Vagina (tissue), 2 donors: Measurements from ENCODE around the gene CLHC1.

ENCODE experiments used
- POLR2AphosphoS5 ChIP-seq, 2 donors: sonication (generic); formaldehyde crosslinking; IDR thresholded peaks; one replicate each; pipeline ENCODE4 v1.9.0; 2017; ENCODE audit warnings: antibody characterized with exemption in 2 of 2, mild to moderate bottlenecking in 2 of 2, low read depth in 1 of 2; ENCODE audit not compliant: insufficient read depth in 1 of 2
- TF ChIP-seq, protein P1 (sequence below), 3 experiments: fragments of 450-650 bp in 2 of 3; fragments of 200-600 bp in 1 of 3; sonication (generic) in 1 of 3; IDR thresholded peaks; one replicate each; pipeline ENCODE4 v1.5.1; 2017 to 2019; ENCODE audit warnings: antibody characterized with exemption in 3 of 3, mild to moderate bottlenecking in 2 of 3, moderate library complexity in 2 of 3

DNA sequence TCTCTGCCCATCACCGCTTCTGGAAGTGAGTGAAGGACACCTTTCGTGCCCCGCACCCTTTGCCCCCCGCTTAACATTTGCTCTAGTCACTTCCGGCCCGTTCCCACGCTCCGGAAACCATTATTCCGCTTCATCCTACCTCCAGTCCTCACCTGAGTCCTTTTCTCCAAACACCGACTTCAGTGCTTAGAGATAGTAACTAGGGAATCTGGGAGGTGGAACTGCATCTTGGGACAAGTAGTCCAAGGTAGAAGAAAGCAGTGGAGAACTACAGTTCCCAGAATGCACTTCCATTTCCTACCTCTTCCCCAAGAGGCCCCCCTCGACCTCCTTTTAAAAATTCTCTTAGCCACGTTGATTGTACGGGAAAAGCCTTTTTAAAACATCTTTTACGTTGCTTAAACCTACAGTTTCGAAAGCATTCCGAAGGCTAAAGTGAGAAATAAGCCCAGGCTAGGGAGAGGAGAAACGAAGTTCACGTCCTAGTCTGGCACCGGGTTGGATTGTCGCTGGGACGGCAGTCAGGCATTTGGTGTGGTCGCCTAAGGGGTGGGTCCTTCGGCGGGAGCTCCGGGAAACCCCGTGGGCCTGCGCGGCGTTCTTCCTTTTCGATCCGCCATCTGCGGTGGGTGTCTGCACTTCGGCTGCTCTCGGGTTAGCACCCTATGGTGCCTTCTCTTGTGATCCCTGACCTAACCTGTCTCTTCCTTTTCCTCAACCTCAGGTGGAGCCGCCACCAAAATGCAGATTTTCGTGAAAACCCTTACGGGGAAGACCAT, at the start of gene CLHC1, which contains the start of gene RPS27A:
- TF ChIP-seq POLR2AphosphoS5 (IDR thresholded peaks at IDR 0.05; ENCODE audit: insufficient read depth in 1 of 2, low read depth in 1 of 2): peak; percentile 95 to 96
- TF ChIP-seq, protein P1, sequence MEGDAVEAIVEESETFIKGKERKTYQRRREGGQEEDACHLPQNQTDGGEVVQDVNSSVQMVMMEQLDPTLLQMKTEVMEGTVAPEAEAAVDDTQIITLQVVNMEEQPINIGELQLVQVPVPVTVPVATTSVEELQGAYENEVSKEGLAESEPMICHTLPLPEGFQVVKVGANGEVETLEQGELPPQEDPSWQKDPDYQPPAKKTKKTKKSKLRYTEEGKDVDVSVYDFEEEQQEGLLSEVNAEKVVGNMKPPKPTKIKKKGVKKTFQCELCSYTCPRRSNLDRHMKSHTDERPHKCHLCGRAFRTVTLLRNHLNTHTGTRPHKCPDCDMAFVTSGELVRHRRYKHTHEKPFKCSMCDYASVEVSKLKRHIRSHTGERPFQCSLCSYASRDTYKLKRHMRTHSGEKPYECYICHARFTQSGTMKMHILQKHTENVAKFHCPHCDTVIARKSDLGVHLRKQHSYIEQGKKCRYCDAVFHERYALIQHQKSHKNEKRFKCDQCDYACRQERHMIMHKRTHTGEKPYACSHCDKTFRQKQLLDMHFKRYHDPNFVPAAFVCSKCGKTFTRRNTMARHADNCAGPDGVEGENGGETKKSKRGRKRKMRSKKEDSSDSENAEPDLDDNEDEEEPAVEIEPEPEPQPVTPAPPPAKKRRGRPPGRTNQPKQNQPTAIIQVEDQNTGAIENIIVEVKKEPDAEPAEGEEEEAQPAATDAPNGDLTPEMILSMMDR (IDR thresholded peaks at IDR 0.05): no peak
